Body of pancreas (tissue), 4 donors: Measurements from ENCODE around the gene PRLHR.
A peak's percentile ranks its signal among the peaks of the same experiment; 100 is the strongest.

Source experiments
- CTCF ChIP-seq, 7 experiments: fragments of 450-650 bp in 4 of 7; fragments of 200-600 bp in 3 of 7; sonication (generic) in 3 of 7; IDR thresholded peaks; one replicate each; pipeline ENCODE4 v1.5.1; 2016 to 2019; ENCODE audit warnings: antibody characterized with exemption in 7 of 7
- POLR2A ChIP-seq, 3 donors: fragments of 450-650 bp; IDR thresholded peaks; one replicate each; pipeline ENCODE4 v1.6.1; 2016; ENCODE audit warnings: antibody characterized with exemption in 3 of 3, mild to moderate bottlenecking in 2 of 3

DNA sequence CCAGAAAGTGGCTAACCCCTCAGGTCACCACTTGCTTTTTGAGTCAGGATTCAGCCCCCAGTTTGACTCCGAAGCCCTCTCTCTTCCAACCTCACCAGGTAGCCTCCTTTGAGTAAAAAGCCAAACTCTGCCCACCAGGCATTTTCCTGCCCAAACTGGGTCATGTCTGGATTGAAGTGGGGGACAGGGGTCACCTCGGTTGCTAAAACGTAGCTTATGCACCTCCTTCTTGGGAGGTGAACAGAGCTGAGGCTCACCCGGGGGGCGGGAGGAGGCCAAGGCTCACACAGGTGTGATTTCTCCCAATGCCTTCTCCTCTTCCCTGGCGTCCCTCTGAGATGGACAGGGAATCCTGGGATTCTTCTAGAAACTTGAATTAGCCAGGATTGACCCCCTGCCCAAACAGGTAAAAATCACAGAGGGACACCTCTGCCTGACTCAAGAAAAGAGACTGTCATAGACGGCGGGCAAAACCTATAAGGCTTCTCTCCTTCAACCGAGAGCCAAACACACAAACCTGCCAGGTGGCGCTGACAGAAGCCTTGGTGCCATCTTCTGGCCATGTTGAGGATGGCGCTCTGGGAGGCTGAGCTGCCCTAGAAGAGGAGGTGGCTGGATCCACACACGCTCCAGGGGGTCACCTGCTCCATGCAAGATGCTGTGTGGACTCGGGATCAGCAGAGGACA lies 51.6 kb downstream of the PRLHR start:
- TF ChIP-seq CTCF (IDR thresholded peaks at IDR 0.05) (peak; percentile 34 to 67 (median 58)), POLR2A (IDR thresholded peaks at IDR 0.05) (no peak)
